ENCODE results near the gene FXYD2.

Gene FXYD2

GRCh38 chr11:117792241-117792640 is 32.3 kb downstream of the FXYD2 start:
- TF ChIP-seq LEF1 (IDR thresholded peaks at IDR 0.05; ENCODE audit: borderline replicate concordance) = no peak
- TF ChIP-seq ARNT (IDR thresholded peaks at IDR 0.05) = no peak
- no peak for TF ChIP-seq BHLHE40 (IDR thresholded peaks at IDR 0.05; ENCODE audit: borderline replicate concordance)
- no peak for TF ChIP-seq CTBP1 (IDR thresholded peaks at IDR 0.05; ENCODE audit: borderline replicate concordance)
- TF ChIP-seq TARDBP (IDR thresholded peaks at IDR 0.05) = no peak
- ChIA-PET CTCF (no interaction called here), POLR2A (interaction anchor here (1.7 kb wide), 1 partner anchor 14 kb away, joined by 4 read pairs; no protein-coding TSS in a partner anchor)
- no peak for DNase-seq (ENCODE audit: extremely low spot score)

- POLR2A ChIA-PET = no interaction called here
- no peak for DNase-seq (ENCODE audit: extremely low spot score)
- CTCF ChIA-PET = interaction anchor here (1.5 kb wide), 1 partner anchor 17 kb away, joined by 5 read pairs; no protein-coding TSS in a partner anchor
- no peak for TF ChIP-seq FOXK2 (IDR thresholded peaks at IDR 0.05)
- TF ChIP-seq ELF4 (IDR thresholded peaks at IDR 0.05) = no peak
- TF ChIP-seq, protein P1, sequence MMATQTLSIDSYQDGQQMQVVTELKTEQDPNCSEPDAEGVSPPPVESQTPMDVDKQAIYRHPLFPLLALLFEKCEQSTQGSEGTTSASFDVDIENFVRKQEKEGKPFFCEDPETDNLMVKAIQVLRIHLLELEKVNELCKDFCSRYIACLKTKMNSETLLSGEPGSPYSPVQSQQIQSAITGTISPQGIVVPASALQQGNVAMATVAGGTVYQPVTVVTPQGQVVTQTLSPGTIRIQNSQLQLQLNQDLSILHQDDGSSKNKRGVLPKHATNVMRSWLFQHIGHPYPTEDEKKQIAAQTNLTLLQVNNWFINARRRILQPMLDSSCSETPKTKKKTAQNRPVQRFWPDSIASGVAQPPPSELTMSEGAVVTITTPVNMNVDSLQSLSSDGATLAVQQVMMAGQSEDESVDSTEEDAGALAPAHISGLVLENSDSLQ (IDR thresholded peaks at IDR 0.05) = no peak
- TF ChIP-seq FOXM1 (IDR thresholded peaks at IDR 0.05; ENCODE audit: borderline replicate concordance) = no peak
- no peak for TF ChIP-seq BHLHE40 (IDR thresholded peaks at IDR 0.05; ENCODE audit: borderline replicate concordance)
- no peak for TF ChIP-seq NFRKB (IDR thresholded peaks at IDR 0.05)
Observed at GRCh38 chr11:117790279-117790678, 34.3 kb downstream of the FXYD2 start.

DNA sequence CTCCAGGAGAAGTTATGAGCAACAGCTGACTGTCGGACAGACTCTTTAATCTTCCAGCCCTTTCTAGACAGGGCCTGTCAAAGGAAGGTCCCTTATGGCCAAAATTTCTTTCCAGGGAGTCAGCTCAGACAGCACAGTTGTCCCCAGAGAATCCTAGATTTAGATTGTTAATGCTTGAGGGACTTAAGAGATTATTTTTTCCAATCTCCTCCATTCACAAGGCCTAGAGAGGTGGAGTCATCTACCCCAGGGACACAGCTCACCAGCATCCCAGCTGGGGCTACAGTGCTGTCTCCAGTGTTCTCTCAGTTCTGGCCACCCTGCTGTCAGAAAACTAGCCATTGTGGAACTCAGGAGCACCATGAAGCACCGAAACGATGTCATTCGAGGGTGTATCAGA is 35.3 kb downstream of the FXYD2 start:
- ChIA-PET POLR2A (no interaction called here), CTCF (interaction anchor here (1.5 kb wide), 1 partner anchor 18 kb away, joined by 5 read pairs; no protein-coding TSS in a partner anchor)
- TF ChIP-seq, protein P1 (IDR thresholded peaks at IDR 0.05) = no peak
- TF ChIP-seq L3MBTL2 (conservative IDR thresholded peaks at IDR 0.05) (no peak), HDGF (IDR thresholded peaks at IDR 0.05; ENCODE audit: borderline replicate concordance) (no peak), NFRKB (IDR thresholded peaks at IDR 0.05) (no peak), FOXM1 (IDR thresholded peaks at IDR 0.05; ENCODE audit: borderline replicate concordance) (no peak), FOXA1 (IDR thresholded peaks at IDR 0.05) (no peak), FOXK2 (IDR thresholded peaks at IDR 0.05) (no peak), SP1 (IDR thresholded peaks at IDR 0.05) (no peak), BHLHE40 (IDR thresholded peaks at IDR 0.05; ENCODE audit: borderline replicate concordance) (no peak), ELF4 (IDR thresholded peaks at IDR 0.05) (no peak), TARDBP (IDR thresholded peaks at IDR 0.05) (no peak), SUZ12 (IDR thresholded peaks at IDR 0.05) (no peak), CTBP1 (IDR thresholded peaks at IDR 0.05; ENCODE audit: borderline replicate concordance) (no peak), LEF1 (IDR thresholded peaks at IDR 0.05; ENCODE audit: borderline replicate concordance) (no peak), ZNF384 (IDR thresholded peaks at IDR 0.05) (no peak), ARNT (IDR thresholded peaks at IDR 0.05) (no peak)
- no peak for DNase-seq (ENCODE audit: extremely low spot score)

GRCh38 chr11:117786135-117786870 is 38.2 kb downstream of the FXYD2 start:
- TF ChIP-seq SP1 (IDR thresholded peaks at IDR 0.05) = no peak
- no peak for TF ChIP-seq HDGF (IDR thresholded peaks at IDR 0.05; ENCODE audit: borderline replicate concordance)
- TF ChIP-seq CTBP1 (IDR thresholded peaks at IDR 0.05; ENCODE audit: borderline replicate concordance) = no peak
- TF ChIP-seq FOXM1 (IDR thresholded peaks at IDR 0.05; ENCODE audit: borderline replicate concordance) = no peak
- TF ChIP-seq L3MBTL2 (conservative IDR thresholded peaks at IDR 0.05) = no peak
- TF ChIP-seq SUZ12 (IDR thresholded peaks at IDR 0.05) = no peak
- TF ChIP-seq NFRKB (IDR thresholded peaks at IDR 0.05) = no peak
- TF ChIP-seq BHLHE40 (IDR thresholded peaks at IDR 0.05; ENCODE audit: borderline replicate concordance) = no peak
- TF ChIP-seq ELF4 (IDR thresholded peaks at IDR 0.05) = no peak
- TF ChIP-seq, protein P1 (IDR thresholded peaks at IDR 0.05) = no peak
- TF ChIP-seq ZNF384 (IDR thresholded peaks at IDR 0.05) = no peak
- no peak for TF ChIP-seq ARNT (IDR thresholded peaks at IDR 0.05)
- TF ChIP-seq LEF1 (IDR thresholded peaks at IDR 0.05; ENCODE audit: borderline replicate concordance) = no peak
- no peak for TF ChIP-seq FOXK2 (IDR thresholded peaks at IDR 0.05)
- TF ChIP-seq TARDBP (IDR thresholded peaks at IDR 0.05) = no peak
- no peak for TF ChIP-seq FOXA1 (IDR thresholded peaks at IDR 0.05)
- DNase-seq (ENCODE audit: extremely low spot score) = no peak
- POLR2A ChIA-PET = no interaction called here
- CTCF ChIA-PET = interaction anchor here (0.5 kb wide), 1 partner anchor 9 kb away, joined by 3 read pairs; no protein-coding TSS in a partner anchor

DNA sequence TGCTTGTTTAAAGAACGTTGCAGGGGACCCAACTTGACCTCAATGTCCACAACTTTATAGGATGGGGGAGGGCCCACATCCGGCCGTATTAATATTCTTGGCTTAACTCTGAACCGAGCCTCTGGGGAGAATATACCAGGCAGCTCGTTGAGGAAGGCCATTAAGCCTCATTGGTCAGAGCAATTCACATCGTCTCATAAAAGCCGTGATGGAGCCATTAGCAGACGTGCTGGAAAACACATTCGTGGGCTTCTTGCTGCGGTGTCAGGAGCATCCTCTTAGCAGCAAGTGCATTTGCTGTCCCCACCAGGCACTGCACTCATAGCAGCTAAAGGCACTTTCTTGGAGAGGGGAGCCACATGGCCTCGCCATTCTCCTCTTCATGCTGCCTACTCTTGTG is 42.4 kb downstream of the FXYD2 start:
- CTCF ChIA-PET = no interaction called here
- POLR2A ChIA-PET = no interaction called here
- no peak for DNase-seq (ENCODE audit: extremely low spot score)
- TF ChIP-seq L3MBTL2 (conservative IDR thresholded peaks at IDR 0.05) = no peak
- no peak for TF ChIP-seq SP1 (IDR thresholded peaks at IDR 0.05)
- no peak for TF ChIP-seq ZNF384 (IDR thresholded peaks at IDR 0.05)
- TF ChIP-seq ELF4 (IDR thresholded peaks at IDR 0.05) = no peak
- TF ChIP-seq CTBP1 (IDR thresholded peaks at IDR 0.05; ENCODE audit: borderline replicate concordance) = no peak
- TF ChIP-seq, protein P1 (IDR thresholded peaks at IDR 0.05) = no peak

DNA sequence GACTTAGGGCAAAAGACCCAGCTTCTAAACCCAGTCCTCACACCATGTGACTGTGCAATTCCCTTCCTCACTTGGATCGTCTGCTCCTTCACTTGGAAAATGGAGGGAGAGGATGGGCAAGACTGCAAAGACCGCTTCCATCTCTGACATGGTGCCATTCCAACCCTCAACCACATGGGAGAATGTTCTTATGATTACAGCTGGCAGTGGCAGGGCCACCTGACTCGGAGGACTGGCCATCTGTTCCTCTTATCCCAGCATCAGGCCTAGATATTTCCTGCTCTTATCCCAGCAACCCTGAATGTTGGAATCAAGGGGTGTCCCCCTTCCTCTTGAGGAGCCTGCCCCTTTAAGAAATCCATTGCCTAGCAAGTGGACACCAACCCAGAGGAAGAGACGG is 42.9 kb downstream of the FXYD2 start:
- POLR2A ChIA-PET = no interaction called here
- DNase-seq (ENCODE audit: extremely low spot score) = no peak
- CTCF ChIA-PET = no interaction called here
- no peak for TF ChIP-seq SUZ12 (IDR thresholded peaks at IDR 0.05)
- TF ChIP-seq FOXM1 (IDR thresholded peaks at IDR 0.05; ENCODE audit: borderline replicate concordance) = no peak
